ENCODE measurements around the gene ERRFI1.

ERRFI1 gene

DNA sequence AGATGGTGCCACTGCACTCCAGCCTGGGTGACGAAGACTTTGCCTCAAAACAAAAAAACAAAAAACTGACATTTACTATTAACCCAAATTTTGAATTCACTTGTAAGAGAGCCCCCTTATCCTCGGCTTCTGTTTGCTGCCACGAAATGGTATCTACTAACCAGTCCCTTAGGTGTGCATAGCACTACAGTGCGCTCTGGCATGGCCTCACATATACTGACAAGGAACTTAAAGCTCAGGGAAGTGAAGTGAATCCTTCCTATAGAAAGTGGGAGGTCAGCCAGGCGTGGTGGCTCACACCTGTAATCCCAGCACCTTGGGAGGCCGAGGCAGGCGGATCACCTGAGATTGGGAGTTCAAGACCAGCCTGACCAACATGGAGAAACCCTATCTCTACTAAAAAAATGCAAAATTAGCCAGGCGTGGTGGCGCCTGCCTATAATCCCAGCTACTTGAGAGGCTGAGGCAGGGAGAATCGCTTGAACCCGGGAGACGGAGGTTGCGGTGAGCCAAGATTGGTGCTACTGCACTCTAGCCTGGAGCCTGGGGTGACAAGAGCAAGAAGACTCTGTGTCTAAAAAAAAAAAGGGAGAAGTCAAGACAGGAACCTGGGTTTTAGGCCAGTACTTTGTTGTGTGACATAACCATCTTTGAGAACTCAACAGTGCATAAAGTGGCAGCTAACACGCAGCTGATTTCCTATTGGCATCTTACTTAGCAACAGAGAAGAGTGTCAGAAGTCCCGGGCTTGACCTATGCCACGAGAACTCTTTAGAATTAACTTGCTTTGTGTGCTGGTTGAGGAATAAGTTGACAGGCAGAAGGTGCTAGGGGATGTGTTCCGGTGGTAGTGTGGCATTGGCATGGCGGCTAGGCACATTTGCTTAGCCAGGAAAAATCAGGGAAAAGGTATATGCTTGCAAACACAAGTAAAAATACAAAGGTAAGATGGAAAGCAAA is 16.8 kb downstream of the ERRFI1 start:
- H3K4me3 ChIP-seq (ENCODE audit: low read length) = no peak overlapping the region
- TF ChIP-seq ZNF274 (IDR thresholded peaks at IDR 0.05; ENCODE audit: low read depth, low read length) = no peak

DNA sequence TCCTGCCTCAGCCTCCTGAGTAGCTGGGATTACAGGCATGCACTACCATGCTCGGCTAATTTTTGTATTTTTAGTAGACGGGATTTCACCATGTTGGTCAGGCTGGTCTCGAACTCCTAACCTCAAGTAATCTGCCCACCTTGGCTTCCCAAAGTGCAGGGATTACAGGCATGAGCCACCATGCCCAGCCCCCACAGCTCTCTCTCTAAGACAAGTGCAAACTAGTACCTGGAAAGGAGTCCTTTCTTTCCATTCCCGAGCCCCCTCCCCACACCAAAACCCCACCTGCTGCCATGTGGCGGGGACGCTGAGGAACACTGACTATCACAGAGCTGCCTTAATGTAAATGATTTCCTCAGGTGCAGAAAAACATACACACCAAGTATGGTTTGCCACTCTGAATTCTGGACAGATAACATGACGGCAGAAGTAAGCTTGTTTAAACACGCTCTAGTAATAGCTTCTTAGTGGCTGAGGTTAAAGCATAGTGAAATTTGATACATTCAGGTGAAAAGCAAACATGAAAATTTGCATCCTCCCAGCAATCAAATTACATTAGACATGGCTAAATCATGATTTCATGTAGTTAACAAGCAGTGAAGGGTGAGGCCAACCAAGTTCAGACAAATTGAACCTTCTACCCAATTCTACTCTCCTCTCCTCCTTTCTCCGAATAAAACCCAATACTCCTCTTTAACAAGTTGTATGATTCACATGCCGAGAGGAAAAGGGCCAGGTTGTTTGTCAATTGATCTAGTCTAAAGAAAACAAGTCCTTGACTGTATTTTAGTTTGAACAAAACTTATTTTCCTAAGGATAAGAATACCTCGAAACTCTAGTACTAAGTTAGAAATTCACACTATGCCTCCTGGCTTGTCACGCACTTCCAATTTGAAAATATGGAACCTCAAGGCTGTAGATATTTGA is 19.8 kb downstream of the ERRFI1 start:
- no peak overlapping the region for H3K4me3 ChIP-seq (ENCODE audit: low read length)
- no peak for TF ChIP-seq ZNF274 (IDR thresholded peaks at IDR 0.05; ENCODE audit: low read depth, low read length)

DNA sequence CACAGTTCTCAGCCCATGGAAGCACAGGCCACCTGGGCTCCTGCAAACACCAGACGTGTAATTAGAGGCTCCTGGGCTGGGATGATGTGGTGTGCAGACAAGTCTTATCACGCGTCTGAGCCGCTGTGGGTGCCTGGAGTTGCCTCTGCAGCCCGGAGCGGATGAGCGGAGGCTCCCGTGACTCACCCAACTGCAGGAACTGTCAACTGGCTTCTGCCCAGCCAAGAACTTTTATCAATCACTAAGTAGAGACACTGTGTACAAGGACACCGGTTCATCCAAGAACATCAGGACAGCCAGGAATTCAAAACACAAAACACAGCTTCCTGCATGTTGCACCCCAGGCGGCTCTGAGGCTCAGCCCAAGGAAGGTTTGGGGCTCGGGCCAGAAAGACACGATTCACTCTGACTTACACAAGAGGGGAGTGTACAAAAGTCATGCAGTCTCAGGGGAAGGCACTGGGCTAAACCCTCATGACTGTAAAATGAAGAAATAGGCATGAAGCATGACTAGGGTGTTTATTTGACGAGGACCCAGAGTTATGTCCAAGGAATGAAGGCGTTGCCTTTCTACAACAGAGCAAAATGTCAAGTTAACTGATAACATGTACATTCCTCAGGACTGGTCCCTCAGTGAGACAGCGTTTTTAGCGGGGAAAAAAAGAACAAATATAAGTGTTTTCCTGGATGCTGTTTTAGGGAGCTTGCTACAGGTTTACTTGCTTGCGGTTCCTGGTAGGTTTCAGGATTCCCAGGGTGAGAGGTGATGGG is 21.1 kb downstream of the ERRFI1 start:
- TF ChIP-seq ZNF274 (IDR thresholded peaks at IDR 0.05; ENCODE audit: low read depth, low read length) = no peak
- H3K4me3 ChIP-seq (ENCODE audit: low read length) = no peak overlapping the region

DNA sequence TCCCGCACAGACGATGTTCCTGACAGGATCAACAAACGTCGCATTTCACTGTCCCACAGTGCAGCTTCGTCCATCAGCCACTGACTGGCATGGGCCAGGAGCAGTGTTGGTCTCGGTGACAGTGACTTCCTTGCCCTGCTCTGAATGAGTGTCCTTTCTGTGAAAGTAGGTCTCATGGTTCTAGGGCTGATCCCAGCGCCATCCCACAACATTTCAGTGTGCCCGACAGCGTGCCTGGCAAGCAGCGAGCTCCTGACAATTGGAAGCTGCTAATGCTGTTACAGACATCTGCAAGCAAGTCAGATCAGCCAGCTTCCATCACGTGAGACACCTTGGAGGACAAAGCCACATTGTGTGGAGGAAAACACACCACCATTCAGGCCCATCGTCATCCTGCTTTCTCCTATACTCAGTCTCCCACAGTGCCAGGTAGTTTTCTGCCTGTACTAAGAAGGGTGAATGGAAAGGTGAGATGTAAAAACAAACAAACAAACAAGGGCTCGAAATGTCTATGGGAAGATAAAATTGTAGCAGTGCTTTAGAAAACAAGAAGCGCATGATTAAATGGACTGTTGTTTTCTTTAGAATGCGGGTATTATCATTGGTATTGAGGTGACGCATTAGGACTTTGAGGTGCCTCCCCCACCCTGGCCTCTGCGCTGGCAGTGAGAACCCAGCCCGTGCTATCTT is 21.9 kb downstream of the ERRFI1 start:
- TF ChIP-seq ZNF274 (IDR thresholded peaks at IDR 0.05; ENCODE audit: low read depth, low read length) = no peak
- no peak overlapping the region for H3K4me3 ChIP-seq (ENCODE audit: low read length)

DNA sequence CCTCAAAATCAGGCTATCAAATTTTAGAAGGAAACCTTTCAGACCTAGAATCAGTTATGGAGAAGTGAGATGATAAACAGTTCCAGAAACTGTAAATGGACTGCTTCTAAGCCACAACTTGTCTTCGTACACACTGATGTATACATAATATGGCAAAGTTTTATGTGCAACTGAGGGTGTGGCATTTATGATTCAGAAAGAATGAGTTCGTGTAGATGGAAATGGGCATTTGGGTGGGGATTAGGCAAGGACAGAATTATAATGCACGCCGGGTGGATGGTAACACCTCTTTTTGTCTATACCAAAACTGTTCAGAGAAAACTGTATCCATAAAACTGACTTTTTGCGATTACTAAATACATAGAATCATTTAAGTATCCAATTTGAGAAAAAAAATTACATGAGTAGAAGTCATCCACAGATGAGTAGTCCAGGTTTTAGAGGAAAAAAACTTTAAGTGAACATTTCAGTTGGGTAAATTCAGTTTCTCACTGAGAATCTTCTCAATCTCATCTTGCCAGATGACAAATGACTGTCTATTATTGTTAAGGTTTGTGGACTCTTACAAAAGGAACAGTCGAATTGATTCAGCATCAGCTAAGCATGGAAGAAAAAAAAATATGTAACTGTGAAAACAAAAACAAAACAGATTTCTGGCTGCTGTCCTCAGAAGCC is 22.5 kb downstream of the ERRFI1 start:
- TF ChIP-seq ZNF274 (IDR thresholded peaks at IDR 0.05; ENCODE audit: low read depth, low read length) = no peak

DNA sequence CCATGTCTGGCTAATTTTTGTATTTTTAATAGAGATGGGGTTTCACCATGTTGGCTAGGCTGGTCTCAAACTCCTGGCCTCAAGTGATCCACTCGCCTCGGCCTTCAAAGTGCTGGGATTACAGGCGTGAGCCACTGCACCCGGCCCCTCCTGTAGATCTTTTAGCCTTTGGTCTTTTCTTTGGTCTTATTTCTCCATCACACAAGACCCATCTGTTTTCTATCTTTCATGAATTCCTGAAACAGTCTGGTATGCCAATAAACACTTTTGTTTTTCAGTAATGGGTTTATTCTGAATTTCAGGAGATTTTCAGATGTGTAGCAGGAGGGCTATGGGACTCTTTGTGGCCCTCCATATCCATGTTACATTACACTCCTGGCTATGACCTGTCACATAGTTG is 23.2 kb downstream of the ERRFI1 start:
- no peak overlapping the region for H3K4me3 ChIP-seq (ENCODE audit: low read length)
- no peak for TF ChIP-seq ZNF274 (IDR thresholded peaks at IDR 0.05; ENCODE audit: low read depth, low read length)

More for the DNA sequence above, 22.5 kb downstream of the ERRFI1 start:
- no peak overlapping the region for H3K4me3 ChIP-seq (ENCODE audit: low read length)

DNA sequence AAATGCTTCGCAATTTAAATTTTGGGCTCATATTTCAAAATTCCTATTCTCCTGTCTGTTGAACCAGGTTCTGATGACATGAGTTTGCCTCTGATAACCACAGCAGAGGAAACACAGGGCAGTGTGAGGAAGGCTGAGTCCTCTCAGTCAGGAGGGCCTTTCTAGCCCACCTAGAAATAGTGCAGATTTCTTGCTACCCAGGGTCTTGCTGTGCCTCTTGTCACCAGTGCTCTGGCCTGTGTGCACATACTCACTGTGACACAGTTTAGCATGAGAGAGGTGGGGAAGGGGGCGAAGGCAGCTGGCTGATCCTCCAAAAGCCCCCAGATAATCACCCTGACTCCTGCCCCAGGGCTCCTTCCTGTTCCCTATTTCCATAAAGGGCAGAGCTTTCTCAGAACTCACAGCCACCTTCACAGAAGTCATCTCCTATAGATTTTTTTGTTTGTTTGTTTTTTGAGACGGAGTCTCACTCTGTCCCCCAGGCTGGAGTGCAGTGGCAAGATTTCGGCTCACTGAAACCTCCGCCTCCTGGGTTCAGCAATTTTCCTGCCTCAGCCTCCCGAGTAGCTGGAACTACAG is 23.7 kb downstream of the ERRFI1 start:
- no peak overlapping the region for H3K4me3 ChIP-seq (ENCODE audit: low read length)
- TF ChIP-seq ZNF274 (IDR thresholded peaks at IDR 0.05; ENCODE audit: low read depth, low read length) = no peak

DNA sequence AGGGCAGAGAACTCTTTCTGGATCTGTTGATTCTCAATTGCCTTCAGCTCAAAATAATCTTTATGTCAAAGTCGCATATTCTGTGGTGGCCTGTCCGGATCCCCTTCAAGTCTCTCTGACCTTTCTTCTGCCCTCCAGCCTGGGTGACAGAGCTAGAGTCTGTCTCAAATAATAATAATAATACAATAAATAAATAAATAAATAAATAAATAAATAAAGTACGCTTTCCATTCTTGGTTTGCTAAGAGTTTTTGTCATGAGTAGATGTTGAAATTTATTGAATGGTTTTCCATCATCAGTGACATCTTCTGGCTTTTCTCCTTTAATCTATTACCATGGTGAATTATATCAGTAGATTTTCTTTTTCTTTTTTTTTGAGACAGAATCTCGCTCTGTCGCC is 30.7 kb downstream of the ERRFI1 start:
- TF ChIP-seq ZNF274 (IDR thresholded peaks at IDR 0.05; ENCODE audit: low read depth, low read length) = no peak
- no peak overlapping the region for H3K4me3 ChIP-seq (ENCODE audit: low read length)

DNA sequence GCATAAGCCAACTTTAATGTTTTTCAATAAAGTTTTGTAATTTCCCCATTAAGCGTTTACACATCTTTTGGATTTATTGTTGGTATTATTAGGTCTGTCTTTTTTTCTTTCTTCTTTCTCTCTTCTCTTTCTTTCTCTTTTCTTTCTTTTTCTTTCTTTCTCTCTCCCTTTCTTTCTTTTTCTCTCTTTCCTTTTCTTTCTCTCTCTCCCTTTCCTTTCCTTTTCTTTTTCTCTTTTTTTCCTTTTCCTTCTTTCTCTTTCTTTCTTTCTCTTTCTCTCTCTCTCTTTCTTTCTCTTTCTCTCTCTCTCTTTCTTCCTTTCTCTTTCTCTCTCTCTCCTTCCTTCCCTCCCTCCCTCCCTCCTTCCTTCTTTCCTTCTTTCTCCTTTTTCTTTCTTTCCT is 31.3 kb downstream of the ERRFI1 start:
- TF ChIP-seq ZNF274 (IDR thresholded peaks at IDR 0.05; ENCODE audit: low read depth, low read length) = no peak
- H3K4me3 ChIP-seq (ENCODE audit: low read length) = no peak overlapping the region; the same call in 1 of the 2 replicates

DNA sequence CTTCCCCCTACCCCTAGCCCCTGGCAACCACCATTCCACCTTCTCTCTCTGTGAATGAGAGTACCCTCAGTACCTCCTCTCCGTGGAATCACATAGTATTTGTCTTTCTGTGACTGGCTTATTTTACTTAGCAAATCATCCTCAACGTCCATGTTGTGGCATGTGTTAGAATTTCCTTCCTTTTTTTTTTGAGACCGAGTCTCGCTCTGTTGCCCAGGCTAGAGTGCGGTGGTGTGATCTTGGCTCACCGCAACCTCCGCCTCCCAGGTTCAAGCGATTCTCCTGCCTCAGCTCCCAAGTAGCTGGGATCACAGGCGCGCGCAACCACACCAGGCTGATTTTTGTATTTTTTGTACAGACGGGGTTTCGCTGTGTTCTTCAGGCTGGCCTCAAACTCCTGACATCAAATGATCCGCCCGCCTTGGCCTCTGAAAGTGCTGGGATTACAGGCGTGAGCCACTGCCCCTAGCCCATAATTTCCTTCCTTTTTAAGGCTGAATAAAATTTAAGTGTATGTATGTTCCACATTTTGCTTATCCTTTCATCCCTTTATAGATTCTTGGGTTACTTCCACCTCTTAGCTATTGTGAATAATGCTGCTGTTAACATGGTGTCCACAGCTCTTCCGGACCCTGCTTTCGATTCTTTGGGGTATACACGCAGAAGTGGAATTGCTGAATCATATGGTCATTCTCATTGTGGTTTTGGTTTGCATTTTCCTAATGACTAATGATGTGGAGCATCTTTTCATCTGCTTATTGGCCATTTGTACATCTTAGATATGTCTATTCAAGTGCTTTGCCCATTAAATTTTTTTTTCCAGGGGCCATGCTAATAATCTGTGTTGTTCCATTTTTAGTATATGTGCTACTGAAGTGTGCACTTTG is 32.3 kb downstream of the ERRFI1 start:
- H3K4me3 ChIP-seq (ENCODE audit: low read length) = no peak overlapping the region
- no peak for TF ChIP-seq ZNF274 (IDR thresholded peaks at IDR 0.05; ENCODE audit: low read depth, low read length)

DNA sequence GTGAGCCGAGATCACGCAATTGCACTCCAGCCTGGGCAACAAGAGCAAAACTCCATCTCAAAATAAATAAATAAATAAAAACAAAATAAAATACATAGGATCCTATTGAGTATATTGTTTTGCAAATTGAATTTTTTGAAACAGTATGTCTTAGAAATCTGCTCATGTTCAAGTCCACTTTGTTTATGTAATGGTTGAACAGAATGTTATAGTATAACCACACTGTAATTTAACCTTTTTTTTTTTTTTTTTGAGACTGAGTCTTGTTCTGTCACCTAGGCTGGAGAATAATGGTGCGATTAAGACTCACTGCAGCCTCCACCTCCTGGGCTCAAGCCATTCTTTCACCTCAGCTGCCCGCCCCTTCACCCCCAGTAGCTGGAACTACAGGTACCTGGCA is 33.2 kb downstream of the ERRFI1 start:
- no peak overlapping the region for H3K4me3 ChIP-seq (ENCODE audit: low read length)
- no peak for TF ChIP-seq ZNF274 (IDR thresholded peaks at IDR 0.05; ENCODE audit: low read depth, low read length)
